ENCODE data around the gene TM9SF2. TPM values are rescaled to one million over a fixed set of nuclear protein-coding genes. Genes with fewer than 3 reads are reported as not detected.
"Not testable (repeated sequence)": the region's sequence is repeated elsewhere in the genome, so short reads cannot be mapped to it uniquely, and the experiment has no call there.

The TM9SF2 gene
- total and polyA plus RNA-seq, 4 donors: 41.3 to 93.3 (median 73.6) TPM

DNA sequence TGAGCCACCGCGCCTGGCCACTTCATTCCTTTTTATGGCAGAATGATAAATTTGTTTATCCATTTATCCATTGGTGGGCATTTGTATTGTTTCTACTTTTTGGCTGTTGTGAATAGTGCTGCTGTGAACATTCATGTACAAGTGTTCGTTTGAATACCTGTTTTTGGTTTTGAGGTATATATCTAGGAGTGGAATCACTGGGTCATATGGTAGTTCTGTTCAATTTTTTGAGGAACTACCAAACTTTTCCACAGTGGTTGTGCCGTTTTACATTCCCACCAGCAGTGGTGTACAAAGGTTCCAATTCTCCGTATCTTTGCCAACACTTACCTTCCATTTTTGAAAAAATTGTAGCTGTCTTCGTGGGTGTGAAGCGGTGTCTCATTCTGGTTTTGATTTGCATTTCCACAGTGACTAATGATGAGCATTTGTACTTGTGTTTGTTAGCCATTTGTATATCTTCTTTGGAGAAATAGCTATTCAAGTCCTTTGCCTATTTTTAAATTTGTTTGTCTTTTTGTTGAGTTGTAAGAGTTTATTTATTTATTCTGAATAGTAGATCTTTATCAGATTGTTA, 55.7 kb downstream of the TM9SF2 start:
- Histone ChIP-seq H3K36me3 (ENCODE audit: control insufficient read depth in 1 of 2, insufficient read depth in 2 of 2, low read length in 1 of 2) (peaks cover 0 to 4% of the 10 kb centered on the region in 2 donors), H3K9me3 (ENCODE audit: control insufficient read depth, low read length) (no peaks in the 10 kb centered on the region), H3K4me1 (ENCODE audit: control insufficient read depth in 1 of 2, insufficient read depth in 2 of 2, low read length in 2 of 2) (no peaks in the 10 kb centered on the region), H3K27me3 (ENCODE audit: control insufficient read depth in 1 of 2, insufficient read depth in 2 of 2, low read length in 1 of 2) (no peaks in the 10 kb centered on the region), H3K27ac (ENCODE audit: low read depth in 1 of 2, low read length in 2 of 2) (no peak overlapping the region), H3K4me3 (ENCODE audit: low read length in 2 of 2) (no peak overlapping the region)
- WGBS, 2 donors: 94 to 95% methylated on average over 7 of the region's 7 CpGs
- intact Hi-C loops (cut with DNase I): no loop called here
- DNase-seq (no peak), ATAC-seq (ENCODE audit: low FRiP score) (no peak)

DNA sequence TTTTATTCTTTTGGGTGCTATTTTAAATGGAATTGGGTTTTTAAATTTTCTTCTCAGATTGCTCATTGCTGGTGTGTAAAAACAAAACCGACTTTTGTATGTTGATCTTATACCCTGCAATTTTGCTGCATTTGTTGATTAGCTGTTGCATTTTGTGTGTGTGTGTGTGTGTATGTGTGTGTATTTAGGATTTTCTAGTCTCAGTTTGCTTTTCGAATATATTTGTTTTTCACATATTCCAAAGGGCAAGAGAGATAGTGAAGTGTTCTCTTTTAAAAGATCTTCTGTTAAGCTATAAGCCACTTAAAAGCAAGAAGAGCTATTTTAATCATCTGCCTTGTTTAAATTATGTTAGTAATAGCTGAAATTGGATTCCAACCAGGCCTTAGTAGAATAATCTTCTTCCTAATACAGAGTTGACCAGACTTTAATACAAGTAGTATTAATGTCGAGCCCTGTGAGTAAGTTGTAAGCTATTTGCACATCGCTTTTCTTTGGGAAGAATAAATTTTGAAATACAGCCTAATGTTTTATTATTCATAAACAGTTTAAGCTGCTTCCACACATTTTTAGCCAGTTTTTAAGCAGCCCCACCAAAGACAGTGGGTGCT, 57.4 kb downstream of the TM9SF2 start:
- 69% methylated on average over 4 of the region's 4 CpGs for WGBS, 2 donors
- DNase-seq: no peak
- Histone ChIP-seq H3K36me3 (ENCODE audit: control insufficient read depth in 1 of 2, insufficient read depth in 2 of 2, low read length in 1 of 2) (peaks cover 0 to 4% of the 10 kb centered on the region in 2 donors), H3K4me3 (ENCODE audit: low read length in 2 of 2) (no peak overlapping the region), H3K4me1 (ENCODE audit: control insufficient read depth in 1 of 2, insufficient read depth in 2 of 2, low read length in 2 of 2) (no peaks in the 10 kb centered on the region), H3K27ac (ENCODE audit: low read depth in 1 of 2, low read length in 2 of 2) (no peak overlapping the region), H3K9me3 (ENCODE audit: control insufficient read depth, low read length) (no peaks in the 10 kb centered on the region), H3K27me3 (ENCODE audit: control insufficient read depth in 1 of 2, insufficient read depth in 2 of 2, low read length in 1 of 2) (no peaks in the 10 kb centered on the region)
- no peak for ATAC-seq (ENCODE audit: low FRiP score)
- intact Hi-C loops (cut with DNase I): no loop called here

DNA sequence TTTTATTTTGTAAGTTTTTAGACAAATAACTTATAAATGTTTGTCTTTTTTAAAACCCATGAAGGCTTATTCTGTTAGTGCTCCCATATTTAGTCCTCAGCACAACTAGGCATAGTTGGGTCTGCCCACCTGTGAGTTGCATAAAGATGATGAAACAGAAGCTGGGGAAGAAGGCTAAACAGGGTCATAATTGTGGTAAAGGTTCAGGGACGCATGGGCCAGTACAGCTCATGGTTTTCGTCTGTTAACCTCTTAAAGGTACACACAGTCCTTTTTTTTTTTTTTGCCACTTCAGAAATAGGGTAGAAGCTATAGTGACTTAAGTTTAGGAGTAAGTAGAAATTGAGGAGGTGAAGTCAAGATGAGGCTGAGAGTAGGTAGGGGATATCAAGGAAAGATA, 58.3 kb downstream of the TM9SF2 start:
- no peak for ATAC-seq (ENCODE audit: low FRiP score)
- WGBS, 2 donors: 65 to 72% methylated on average over 2 of the region's 2 CpGs
- Histone ChIP-seq H3K27me3 (ENCODE audit: control insufficient read depth in 1 of 2, insufficient read depth in 2 of 2, low read length in 1 of 2) (no peaks in the 10 kb centered on the region), H3K36me3 (ENCODE audit: control insufficient read depth in 1 of 2, insufficient read depth in 2 of 2, low read length in 1 of 2) (peaks cover 0 to 4% of the 10 kb centered on the region in 2 donors), H3K27ac (ENCODE audit: low read depth in 1 of 2, low read length in 2 of 2) (no peak overlapping the region), H3K4me3 (ENCODE audit: low read length in 2 of 2) (no peak overlapping the region), H3K9me3 (ENCODE audit: control insufficient read depth, low read length) (no peaks in the 10 kb centered on the region), H3K4me1 (ENCODE audit: control insufficient read depth in 1 of 2, insufficient read depth in 2 of 2, low read length in 2 of 2) (no peaks in the 10 kb centered on the region)
- no peak for DNase-seq
- intact Hi-C loops (cut with DNase I): no loop called here

DNA sequence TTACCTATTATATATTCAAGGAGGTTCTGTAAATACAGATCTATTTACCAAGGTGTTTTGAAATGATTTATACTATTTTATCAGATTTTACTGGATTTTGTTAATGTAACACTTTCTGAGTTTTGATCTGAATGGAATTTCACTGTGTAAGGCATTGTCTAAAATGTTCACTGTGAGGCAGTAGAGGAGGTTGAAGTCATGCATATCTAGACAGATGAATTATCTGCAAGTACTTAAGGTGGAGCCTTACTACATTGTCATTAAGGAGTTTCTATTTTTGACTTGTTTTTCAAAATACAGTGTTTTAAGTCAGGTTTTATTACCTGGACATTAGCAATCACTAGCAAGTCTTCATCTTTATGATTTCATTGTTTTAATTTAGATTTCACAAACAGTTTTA, 62.1 kb downstream of the TM9SF2 start:
- no peak overlapping the region for H3K4me3 ChIP-seq (ENCODE audit: low read length in 2 of 2)
- no peaks in the 10 kb centered on the region for H3K27me3 ChIP-seq (ENCODE audit: control insufficient read depth in 1 of 2, insufficient read depth in 2 of 2, low read length in 1 of 2)
- intact Hi-C loops (cut with DNase I): no loop called here
- H3K27ac ChIP-seq (ENCODE audit: low read depth in 1 of 2, low read length in 2 of 2): no peak overlapping the region
- peaks cover 0 to 4% of the 10 kb centered on the region in 2 donors for H3K36me3 ChIP-seq (ENCODE audit: control insufficient read depth in 1 of 2, insufficient read depth in 2 of 2, low read length in 1 of 2)
- no peak for ATAC-seq (ENCODE audit: low FRiP score)
- H3K9me3 ChIP-seq (ENCODE audit: control insufficient read depth, low read length): no peaks in the 10 kb centered on the region
- no peaks in the 10 kb centered on the region for H3K4me1 ChIP-seq (ENCODE audit: control insufficient read depth in 1 of 2, insufficient read depth in 2 of 2, low read length in 2 of 2)
- DNase-seq: no peak

DNA sequence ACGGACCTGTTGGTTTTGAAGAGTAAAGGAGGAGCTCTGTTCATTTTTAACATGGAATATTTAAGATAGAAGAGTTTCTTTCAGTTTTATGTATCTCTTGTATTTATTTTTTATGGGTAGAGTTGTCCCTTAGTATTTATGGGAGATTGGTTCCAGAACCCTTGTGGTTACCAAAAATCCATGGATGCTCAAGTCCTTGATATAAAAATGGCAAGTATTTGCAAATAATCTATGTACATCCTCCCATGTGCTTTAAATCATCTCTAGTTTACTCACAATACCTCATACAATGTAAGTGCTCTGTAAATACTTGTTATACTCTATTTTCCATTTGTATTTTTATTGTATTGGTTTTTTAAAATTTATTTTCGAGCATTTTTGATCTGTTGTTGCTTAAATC, 63.1 kb downstream of the TM9SF2 start:
- H3K27ac ChIP-seq (ENCODE audit: low read depth in 1 of 2, low read length in 2 of 2): no peak overlapping the region
- no peak for DNase-seq
- H3K4me1 ChIP-seq (ENCODE audit: control insufficient read depth in 1 of 2, insufficient read depth in 2 of 2, low read length in 2 of 2): no peaks in the 10 kb centered on the region
- WGBS, 2 donors: 93% methylated on average over 2 of the region's 2 CpGs
- no peak overlapping the region for H3K4me3 ChIP-seq (ENCODE audit: low read length in 2 of 2)
- no peaks in the 10 kb centered on the region for H3K27me3 ChIP-seq (ENCODE audit: control insufficient read depth in 1 of 2, insufficient read depth in 2 of 2, low read length in 1 of 2)
- intact Hi-C loops (cut with DNase I): no loop called here
- H3K36me3 ChIP-seq (ENCODE audit: control insufficient read depth in 1 of 2, insufficient read depth in 2 of 2, low read length in 1 of 2): peaks cover 0 to 4% of the 10 kb centered on the region in 2 donors
- ATAC-seq (ENCODE audit: low FRiP score): no peak
- no peaks in the 10 kb centered on the region for H3K9me3 ChIP-seq (ENCODE audit: control insufficient read depth, low read length)

DNA sequence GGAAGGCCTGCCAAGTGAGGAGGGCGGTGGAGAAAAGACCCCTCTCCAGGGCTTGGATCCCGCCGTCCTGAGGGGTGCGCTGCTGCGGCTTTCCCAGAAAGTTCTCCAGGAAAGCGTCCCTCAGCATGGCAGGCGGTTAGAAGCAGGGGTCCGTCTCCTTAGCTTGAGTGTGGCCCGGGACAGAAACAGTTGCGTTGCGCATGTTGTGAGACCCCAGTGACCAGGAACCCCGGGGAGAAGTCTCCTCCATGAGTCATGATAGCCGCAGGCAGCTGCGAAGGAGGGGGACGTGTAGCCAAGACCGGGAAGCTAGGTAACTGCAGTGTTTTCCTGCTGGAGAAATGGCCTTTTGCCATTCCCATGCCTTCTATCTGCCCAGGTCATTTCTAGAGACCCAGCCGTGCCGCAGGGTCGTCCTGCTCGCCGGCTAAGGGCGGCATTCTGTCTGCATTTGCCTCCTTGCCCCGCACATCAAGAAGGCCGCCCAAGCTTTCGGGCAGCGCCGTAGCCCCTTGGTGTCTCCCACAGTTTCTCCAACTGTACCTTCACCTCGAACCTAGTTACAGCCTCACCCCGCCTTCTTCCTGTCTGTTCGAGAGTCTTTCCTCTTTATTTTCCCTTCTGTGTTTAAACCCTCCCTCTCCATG, 64.3 kb downstream of the TM9SF2 start:
- Histone ChIP-seq H3K27ac (ENCODE audit: low read depth in 1 of 2, low read length in 2 of 2) (no peak overlapping the region), H3K36me3 (ENCODE audit: control insufficient read depth in 1 of 2, insufficient read depth in 2 of 2, low read length in 1 of 2) (peaks cover 0 to 4% of the 10 kb centered on the region in 2 donors), H3K4me1 (ENCODE audit: control insufficient read depth in 1 of 2, insufficient read depth in 2 of 2, low read length in 2 of 2) (no peaks in the 10 kb centered on the region), H3K9me3 (ENCODE audit: control insufficient read depth, low read length) (no peaks in the 10 kb centered on the region), H3K27me3 (ENCODE audit: control insufficient read depth in 1 of 2, insufficient read depth in 2 of 2, low read length in 1 of 2) (no peaks in the 10 kb centered on the region), H3K4me3 (ENCODE audit: low read length in 2 of 2) (no peak overlapping the region)
- no peak for DNase-seq
- ATAC-seq (ENCODE audit: low FRiP score): no peak
- intact Hi-C loops (cut with DNase I): no loop called here
- WGBS, 2 donors: 84 to 87% methylated on average over 30 of the region's 30 CpGs

DNA sequence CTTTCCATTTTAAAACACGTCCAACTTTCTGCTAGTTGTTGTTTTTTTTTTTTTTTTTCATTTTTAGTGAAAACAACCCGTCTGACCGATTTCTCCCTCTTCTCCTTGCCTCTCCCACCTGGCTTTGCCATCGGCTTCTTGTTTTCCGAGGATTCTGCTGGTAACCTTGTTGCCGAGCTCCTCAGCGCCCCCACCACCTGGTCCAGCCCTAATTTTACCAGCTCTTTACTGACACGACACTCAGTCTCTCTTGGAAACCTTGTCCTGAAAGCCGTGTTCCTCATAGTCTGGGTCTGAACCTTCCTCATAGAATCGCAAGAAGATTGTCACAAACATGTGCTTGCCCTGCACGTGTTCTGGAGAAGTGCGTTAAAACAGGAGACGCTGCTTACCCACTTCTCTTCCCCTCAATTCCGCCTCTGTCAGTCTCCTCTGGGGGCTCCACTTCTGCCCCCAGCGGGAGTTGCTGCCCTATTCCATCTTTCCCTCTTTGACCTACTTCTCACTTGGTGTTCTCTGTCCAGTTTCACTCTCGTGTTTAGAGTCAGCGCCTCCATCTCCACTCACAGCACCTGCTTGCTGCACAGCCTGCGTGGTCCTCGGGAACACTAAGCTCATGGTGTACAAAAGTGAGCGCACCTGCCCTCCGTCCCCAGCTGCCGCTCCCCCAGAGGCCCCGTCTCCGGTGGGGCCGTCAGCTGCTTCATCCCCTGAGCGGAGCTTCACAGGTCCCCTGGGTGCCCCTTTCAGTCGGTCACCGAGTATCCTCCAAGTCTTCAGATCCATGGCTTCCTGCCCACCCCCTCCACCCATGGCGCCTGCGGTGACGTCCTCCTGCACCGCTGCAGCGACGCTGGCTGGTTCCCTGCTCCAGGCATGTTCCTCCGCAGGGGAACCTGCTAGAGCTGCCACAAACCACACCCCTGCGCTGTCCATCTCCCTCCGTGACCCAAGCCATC, 65.1 kb downstream of the TM9SF2 start:
- no peak overlapping the region for H3K27ac ChIP-seq (ENCODE audit: low read depth in 1 of 2, low read length in 2 of 2)
- H3K4me1 ChIP-seq (ENCODE audit: control insufficient read depth in 1 of 2, insufficient read depth in 2 of 2, low read length in 2 of 2): no peaks in the 10 kb centered on the region
- no peak for DNase-seq
- intact Hi-C loops (cut with DNase I): no loop called here
- H3K36me3 ChIP-seq (ENCODE audit: control insufficient read depth in 1 of 2, insufficient read depth in 2 of 2, low read length in 1 of 2): peaks cover 0 to 4% of the 10 kb centered on the region in 2 donors
- H3K9me3 ChIP-seq (ENCODE audit: control insufficient read depth, low read length): no peaks in the 10 kb centered on the region
- WGBS, 2 donors: 83 to 85% methylated on average over 37 of the region's 37 CpGs
- H3K27me3 ChIP-seq (ENCODE audit: control insufficient read depth in 1 of 2, insufficient read depth in 2 of 2, low read length in 1 of 2): no peaks in the 10 kb centered on the region
- H3K4me3 ChIP-seq (ENCODE audit: low read length in 2 of 2): no peak overlapping the region
- no peak for ATAC-seq (ENCODE audit: low FRiP score)

DNA sequence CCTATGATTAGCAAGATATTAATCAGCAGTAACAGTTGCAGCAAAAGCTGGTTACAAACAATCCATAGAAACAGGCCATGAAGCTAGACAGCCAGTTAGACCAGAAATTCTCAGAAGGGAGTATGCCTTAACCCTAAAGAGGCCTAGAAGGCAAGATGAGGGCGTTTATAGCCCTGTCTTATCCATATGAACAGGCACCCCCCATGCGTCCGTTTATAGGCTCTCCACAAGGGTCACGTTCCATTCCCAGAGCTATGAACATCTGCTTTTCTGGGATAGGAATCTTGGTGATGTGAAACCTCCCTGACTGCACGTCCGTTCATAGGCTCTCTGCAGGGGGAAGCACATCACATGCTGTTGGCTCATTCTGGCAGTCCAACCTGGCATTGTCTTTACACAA, 67.6 kb downstream of the TM9SF2 start:
- H3K27ac ChIP-seq (ENCODE audit: low read depth in 1 of 2, low read length in 2 of 2); intact Hi-C loops (cut with DNase I); DNase-seq; H3K9me3 ChIP-seq (ENCODE audit: control insufficient read depth, low read length); H3K27me3 ChIP-seq (ENCODE audit: control insufficient read depth in 1 of 2, insufficient read depth in 2 of 2, low read length in 1 of 2); H3K4me1 ChIP-seq (ENCODE audit: control insufficient read depth in 1 of 2, insufficient read depth in 2 of 2, low read length in 2 of 2); H3K36me3 ChIP-seq (ENCODE audit: control insufficient read depth in 1 of 2, insufficient read depth in 2 of 2, low read length in 1 of 2); ATAC-seq (ENCODE audit: low FRiP score); H3K4me3 ChIP-seq (ENCODE audit: low read length in 2 of 2): not testable (repeated sequence)
- 92% methylated on average over 4 to 6 of the region's 6 CpGs for WGBS, 2 donors
